HPDE6-E6E7 (cell line): ENCODE results near the gene CARMIL1.

Experiments used
- DNase-seq: peaks from one replicate; pipeline ENCODE4 v3.0.0; 2011; ENCODE audit warnings: missing footprints; ENCODE audit errors: extremely low spot score

The CARMIL1 gene

DNA sequence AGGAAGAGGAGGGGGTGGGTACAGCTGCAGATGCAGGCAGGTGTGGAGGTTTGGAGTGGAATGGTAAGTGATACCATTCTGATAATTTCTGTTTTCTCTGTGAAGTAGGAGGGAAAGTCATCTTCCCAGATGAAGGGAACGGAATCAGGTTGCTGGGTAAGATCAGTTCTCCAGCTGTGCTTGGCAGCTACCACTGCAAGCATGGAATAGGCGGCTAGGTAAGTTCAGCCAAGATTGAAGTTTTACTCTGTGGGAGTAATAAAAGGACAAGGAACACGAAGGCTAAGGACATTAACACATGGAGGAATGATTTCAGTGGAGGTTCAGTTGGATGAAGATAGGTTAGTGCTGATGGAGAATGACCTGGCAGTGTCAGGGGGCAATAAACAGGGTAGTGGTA is 128.3 kb downstream of the CARMIL1 start:
- DNase-seq = no peak

DNA sequence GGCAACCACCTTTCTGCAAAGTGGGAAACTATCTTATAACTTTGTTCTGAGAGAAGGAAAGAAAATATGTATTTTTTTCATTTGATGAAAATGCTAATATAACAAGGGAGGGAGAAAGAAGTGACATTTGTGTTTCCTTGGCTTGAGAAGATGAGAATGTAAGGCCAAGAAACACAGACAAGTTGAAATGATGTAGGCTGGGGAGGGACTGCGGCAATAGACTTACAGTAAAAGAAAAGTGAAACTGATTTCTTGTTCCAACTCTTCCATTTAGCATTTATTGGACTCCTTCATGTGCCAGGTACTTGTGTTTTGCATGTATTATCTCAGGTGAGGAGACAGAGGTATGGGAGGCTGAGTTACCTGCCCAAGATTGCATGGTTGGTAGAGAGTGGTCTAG is 130.9 kb downstream of the CARMIL1 start:
- DNase-seq = no peak

DNA sequence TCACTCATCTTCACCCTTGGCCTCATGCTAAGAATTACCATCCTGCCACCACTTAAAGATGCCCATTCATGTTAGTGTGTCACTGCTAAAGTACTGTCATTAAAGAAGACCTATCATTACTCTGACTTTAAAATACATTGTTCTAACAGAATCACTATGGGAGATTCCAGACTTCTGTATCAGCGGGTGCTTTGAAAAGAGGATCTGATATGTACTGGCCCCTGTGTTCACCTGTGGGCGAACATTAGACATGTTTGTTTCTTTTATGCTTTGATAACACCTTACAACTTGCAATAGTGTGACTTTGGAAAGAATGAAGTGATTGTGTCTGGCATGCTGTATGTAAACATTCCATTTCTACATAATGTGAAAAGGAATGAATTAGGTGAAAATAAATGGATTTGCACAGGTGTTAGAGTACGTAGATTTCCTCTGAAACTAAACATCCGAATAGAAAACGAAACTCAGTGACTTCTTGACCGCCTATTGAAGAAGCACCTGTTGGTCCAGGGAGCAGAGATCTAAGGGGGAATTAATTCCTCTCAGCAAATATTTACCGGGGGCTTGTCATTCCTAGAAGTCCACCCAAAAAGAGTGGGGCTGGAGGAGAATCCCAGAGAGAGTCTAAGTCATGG is 132.3 kb downstream of the CARMIL1 start:
- DNase-seq = no peak

DNA sequence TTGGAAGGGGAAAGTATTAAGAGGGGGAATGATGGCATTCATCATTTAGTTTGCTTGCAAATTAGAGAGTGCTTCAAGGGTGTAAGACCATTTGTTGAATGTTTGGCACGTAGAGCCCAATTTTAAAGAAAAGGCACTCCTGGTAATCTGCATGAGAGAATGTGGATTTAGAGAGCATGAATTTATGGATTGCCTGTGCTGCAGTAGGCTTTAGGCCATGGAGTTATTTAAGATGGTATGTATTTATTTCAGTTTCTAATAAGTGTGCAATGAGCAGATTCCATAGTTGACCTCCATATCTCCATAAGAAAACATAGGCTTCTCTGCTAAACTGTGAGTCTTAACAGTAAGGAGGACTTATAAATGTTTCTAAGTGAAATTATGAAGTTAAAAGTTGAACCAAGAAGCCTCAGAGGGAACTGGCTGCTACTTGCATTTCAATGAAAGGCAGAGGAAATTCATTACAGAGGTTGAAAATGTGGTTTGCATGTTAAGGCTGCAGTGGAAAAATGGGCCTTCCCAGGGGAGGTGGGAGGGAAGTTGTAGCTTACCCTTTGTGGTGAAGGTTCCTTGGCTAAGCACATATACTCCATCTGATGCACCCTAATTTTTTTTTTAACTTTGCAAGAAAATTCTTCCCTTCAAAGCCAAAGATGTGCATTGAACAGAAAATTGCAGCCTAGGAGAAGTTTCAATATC is 134.2 kb downstream of the CARMIL1 start:
- no peak for DNase-seq

DNA sequence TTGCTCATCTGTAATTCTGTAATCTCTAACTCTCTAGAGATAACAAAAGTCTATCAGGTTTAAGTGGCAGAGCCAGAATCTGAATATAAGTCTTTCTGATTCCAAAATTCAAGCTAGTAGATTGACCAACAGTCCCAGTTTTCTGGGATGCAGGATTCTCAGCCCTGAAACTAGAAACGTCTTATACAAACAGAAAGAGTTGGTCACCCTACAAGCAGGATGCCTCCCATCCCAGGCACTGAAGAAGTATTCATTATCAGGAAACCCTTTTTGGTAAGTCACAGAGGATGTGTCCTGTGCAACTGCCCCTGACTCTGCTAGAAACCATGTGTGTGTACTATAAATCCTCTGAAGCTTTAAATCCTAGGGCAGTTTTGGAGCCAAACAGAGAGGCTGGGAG is 135.0 kb downstream of the CARMIL1 start:
- no peak for DNase-seq

DNA sequence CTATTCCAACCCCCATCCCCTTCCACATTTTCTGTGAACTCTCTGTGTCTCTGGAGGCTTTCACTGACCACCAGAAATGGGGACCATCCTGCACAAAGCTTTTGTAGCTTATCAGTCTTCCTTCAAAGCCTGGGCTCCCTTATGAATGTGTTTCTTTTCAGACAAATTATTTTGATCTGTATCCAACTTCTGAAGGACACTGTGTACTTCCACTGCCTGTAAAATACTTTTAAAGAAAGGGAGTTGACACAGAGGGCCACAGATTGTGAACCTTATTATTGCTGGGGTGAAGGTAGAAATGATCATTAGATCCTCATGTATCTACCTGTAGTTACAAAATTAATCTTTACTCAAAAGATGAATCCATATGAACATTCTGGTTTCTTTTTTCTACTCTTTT is 135.6 kb downstream of the CARMIL1 start:
- DNase-seq = no peak

DNA sequence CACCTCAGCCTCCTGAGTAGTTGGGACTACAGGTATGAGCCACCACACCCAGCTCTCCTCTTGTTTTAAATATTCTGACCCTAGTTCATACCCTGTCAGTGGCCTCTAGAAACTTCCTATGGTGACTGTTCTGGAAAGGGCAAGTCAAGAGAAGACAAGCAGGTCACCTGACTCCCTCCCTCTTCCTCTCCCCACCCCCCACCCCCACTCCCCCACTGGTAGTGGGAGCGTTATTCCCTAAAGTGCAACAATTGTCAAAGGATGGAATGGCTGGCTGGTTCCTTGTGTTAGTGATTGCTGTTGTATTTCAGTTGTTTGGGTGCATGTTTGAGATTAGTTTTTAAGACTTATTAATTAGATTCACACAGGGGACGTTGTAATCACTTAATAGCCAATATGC is 136.1 kb downstream of the CARMIL1 start:
- DNase-seq = no peak

DNA sequence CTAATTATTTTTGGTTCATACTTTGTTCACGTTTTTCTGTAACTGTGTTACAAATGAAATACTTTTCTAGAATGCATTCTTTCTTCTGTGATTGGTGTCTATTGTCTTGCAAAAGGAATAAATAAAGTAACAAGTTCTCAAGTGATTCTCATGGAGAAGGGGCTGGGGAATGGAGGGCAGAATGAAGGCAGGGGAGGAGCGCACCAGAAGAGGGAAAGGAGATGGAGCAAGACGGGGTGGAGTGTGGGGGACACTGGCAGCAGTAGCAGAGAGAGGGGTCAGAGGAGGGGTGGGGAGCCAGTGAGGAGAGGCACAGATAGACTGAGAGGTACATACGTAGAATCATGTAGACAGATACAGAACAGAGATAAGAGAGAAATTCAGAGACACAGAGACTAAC is 136.5 kb downstream of the CARMIL1 start:
- DNase-seq = no peak

DNA sequence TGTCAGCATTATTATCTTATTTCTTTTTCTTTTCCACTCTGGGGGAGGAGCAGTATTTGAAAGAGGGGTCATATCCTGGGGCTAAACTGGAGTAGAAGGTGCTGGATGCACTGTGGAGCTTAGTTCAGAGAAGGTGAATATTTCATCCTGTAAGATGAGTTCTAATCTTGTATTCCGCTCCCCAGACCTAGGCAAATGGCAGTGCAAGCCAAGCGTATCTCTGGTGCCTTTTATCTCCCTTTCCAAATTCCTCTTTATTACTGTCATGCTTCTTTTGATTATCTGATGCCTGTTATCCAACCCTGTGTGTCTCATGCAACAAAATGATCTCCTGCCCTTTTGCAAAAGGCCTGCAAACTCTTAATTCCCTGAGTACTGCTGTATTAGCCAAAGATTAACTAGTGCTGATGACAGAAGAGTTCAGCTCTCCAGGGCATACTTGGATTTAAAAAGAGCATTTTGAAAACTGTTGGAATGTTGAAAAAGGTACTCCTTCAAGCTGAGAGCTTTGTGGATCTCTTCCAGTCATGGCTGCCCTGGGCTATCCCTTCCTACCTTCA is 138.0 kb downstream of the CARMIL1 start:
- no peak for DNase-seq

DNA sequence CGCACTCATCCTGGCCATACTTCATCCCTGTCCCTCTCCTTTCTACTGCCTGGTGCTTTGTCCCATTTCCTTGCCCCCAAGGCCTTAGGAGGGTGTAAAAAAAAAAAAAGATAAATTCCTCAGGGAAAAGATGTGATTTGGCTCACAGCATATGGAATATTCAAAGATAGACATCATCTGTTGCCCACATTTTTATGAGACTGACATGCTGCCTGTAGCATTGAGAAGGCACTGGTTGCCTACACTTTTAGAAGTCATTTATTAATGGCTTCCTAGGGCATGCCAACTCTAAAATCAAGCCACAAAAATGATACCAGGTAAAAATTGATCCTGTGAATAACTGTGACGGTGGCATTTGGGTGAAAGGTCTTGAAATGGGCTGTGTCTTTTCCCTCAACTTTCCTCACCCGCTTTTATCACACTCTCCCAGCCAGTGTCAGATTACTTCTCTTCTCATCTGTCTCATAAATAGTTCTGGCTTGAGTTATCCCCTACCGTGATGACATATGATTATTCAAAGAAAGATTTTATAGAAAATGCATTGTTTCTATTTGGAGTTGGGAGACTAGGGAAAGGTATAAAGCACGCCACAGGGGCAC is 139.4 kb downstream of the CARMIL1 start:
- DNase-seq = no peak

DNA sequence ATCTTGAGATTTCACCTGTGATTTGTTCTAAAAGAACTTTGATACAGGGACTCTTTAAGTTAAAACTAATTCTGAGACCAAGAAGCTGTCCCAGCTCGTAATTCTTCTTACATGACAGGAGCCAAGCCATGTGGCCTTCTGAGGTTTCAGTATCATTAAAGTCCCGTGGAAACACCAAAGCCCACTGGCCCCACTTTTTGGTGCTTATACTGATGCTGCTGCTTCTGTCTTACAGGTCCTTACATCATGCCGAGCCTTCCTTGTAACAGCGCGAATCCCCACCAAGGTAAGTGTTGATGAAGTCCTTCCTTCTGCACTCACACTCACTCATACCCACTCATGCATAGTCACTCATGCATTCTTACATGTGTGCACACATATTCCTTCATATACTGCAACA is 140.7 kb downstream of the CARMIL1 start:
- DNase-seq = no peak

DNA sequence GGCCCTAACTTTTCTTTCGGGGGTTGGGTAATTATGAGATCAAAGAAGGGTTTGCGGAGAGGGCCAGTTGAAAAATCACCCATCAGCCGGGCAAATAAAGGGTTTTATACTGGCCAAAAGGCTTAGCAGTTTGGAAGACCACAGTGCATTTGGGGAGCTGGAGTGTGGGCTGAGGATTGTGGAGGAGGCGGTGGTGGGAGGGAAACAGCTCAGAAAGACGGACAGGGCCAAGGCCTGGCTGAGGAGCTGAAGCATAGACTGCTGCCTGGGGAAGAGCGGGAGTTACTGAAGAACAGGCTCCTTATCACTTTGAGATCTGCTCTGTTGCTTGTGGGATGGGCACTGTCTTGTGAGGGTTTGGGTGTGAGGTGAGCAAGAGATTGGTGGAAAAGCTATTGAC is 144.2 kb downstream of the CARMIL1 start:
- DNase-seq = no peak

DNA sequence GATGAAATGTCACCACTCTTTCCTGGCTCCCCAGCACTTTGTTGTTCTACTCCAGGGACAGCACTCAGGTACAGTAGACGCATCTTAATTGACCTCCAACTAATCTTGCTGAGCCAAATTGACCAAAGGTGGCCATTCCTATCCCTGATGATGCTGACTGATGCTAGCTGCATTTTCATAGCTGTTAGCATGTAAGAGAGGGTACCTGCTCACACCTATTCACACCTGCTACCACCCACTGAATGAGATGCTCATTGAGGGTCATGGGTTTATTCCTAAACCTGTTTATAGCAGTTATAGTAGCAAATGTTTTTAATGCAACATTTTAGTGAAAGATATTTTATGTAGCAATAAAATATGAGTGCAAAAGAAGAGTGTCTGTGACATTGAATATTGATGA is 145.1 kb downstream of the CARMIL1 start:
- DNase-seq = no peak

DNA sequence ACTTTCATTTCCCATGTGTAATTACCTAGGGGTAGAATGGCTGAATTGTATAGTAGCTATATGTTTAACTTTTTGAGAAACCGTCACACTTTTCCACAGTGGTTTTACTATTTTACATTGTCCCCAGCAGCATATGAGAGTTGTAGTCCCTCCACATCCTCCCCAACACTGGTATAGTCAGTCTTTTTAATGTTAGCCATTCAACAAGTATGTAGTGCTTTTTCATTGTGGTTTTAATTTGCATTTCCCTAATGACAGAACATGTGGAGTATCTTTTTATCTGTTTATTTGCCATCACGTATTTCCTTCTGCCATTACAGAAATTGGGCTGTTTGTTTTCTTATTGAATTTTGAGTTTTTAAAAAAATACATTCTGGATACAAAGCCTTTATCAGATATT is 148.4 kb downstream of the CARMIL1 start:
- DNase-seq = no peak

DNA sequence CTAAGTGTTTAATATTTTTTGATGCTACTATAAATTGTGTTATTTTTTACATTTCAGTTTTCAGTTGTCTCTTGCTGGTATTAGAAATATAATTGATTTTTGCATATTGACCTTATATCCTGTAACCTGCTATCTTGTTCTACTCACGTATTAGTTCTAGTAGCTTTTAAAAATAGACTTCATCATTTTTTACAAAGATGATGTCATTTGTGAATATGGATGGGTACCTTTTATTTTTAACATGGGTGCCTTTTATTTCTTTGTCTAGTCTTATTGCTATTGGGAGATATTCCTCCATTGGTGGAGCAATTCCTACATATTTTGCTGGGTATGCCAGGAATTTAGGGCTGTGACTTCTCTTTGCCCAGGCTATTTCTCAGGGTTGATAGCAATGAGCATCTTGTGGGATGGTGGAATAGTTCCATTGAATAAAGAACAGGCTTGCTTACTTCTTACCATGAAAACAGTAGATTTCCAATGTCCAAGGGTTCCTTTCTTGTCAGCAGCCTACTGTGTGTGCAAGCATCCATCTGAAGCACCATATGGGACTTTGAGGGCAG is 149.7 kb downstream of the CARMIL1 start:
- DNase-seq = no peak

DNA sequence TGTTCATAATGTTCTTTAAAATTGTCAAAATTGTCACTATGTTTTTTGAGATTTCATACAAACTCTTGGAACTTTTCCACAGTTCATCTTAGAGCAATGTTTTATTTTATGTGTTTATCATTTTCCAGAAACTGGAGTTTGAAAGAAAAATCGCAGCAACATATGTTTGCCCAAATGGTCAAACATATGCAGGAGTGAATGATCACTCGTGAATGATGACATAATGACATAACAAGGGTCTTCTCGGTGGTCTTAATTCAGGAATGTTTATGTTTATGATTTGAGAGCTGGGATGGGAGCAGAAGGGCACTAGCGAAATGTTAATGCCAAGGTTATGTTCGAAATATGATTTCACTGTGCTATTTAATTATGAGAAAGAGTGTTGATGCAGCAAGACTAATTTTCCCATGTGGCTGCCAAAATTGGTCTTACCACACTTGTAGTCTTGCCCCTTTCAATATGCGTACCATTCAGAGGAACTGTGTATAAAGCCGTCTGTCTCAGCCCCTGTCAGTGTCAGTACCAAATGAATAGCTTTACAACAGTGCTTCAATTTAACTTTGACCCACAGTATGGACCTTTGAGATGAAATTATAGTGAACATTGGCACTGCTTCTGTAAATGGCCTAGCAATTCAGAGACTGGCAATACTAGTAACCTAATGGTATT is 152.3 kb downstream of the CARMIL1 start:
- no peak for DNase-seq

DNA sequence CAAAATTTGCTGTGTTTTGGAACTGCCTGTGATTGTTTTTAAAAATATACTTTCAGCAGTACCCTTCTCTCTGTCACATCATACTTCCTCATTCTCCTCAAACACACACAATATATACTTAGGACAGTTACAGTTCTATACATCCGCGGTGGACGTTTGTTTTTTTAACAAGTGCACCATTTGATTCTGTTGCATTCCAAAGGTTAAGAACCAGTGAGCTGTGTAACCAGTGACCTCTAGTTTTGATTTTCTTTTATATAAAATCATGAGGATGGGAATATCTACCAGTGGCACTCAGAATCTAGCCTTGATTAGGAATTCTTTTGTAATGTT is 152.8 kb downstream of the CARMIL1 start:
- no peak for DNase-seq

DNA sequence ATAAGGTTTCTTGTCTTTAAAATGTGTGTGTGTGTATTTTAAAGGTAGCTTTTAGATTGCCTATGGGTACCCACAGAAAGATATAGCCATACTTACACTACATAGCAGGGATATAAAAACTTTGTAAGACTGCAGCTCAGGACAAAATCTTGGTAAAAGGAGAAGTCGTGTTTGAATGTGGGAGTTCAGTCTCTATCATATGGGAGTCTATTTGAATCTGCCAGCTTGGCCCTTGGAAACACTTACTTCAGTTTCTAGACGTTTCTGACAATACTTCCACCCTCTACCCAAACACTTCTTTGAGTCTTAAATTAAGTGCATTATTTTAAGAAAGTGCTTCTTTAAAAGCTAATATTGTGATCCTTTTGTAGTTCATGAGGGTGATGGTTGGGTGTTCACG is 155.7 kb downstream of the CARMIL1 start:
- no peak for DNase-seq

DNA sequence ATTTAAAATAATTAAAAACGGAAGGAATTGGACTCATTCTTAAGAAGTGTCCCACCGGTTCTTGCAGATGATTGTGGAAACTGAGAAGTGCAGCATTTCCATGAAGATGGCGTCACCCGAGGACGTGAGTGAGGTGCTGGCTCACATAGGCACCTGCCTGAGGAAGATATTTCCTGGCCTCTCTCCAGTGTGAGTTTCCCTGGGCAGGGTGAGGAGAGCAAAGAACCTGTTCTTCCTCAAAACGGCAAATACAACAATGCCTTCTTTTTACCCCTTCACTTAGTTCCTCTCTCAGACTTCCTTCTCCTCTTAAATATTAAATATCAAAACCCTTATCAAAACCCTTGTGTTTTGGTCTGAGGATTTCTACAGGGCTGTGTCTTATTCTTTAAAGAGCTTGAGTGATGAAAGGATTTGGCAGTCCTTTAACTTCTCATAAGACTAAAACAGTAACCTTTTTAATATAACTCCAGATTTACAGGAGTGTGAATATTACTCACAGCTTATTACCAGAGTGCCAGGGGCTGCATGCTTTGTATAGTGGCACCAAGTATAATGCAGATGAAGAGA is 156.3 kb downstream of the CARMIL1 start:
- DNase-seq = no peak

DNA sequence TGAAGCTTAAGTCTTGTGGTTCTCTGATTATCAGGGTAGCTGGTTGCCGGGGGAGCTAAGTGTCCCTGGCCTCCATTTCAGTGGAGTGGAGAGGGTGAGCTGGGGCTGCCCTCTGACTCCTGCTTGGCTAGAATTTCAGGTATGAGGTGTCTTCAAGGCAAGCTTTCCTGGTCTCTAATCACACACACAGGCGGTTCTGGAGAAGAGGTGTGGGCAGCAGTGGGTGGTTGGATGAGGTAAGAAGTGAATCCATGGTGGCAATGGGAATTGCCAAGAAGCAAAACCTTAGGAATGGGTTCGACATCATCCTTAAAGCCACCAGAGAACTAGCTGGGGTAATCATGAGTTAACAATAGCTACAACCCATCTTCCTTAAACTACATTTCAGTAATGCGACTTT is 157.6 kb downstream of the CARMIL1 start:
- DNase-seq = no peak

DNA sequence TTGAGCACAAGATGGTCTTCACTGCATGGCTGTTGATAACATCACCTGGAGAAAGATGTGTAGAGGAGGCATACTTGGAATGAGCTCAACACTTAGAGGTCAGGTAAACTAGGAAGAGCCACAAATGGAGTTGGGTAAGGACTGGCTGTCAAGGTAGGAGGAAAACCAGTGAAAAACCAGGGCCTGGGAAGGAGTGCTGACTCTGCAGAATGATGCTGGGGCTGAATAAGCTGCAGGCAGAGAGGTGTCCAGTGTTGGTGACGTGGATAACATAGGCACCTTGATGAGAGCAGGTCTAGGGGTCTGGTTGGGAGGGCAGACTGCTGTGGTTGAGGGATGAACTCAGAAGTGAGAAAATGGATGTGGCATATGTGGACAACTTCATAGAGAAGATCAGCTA is 160.2 kb downstream of the CARMIL1 start:
- DNase-seq = no peak

DNA sequence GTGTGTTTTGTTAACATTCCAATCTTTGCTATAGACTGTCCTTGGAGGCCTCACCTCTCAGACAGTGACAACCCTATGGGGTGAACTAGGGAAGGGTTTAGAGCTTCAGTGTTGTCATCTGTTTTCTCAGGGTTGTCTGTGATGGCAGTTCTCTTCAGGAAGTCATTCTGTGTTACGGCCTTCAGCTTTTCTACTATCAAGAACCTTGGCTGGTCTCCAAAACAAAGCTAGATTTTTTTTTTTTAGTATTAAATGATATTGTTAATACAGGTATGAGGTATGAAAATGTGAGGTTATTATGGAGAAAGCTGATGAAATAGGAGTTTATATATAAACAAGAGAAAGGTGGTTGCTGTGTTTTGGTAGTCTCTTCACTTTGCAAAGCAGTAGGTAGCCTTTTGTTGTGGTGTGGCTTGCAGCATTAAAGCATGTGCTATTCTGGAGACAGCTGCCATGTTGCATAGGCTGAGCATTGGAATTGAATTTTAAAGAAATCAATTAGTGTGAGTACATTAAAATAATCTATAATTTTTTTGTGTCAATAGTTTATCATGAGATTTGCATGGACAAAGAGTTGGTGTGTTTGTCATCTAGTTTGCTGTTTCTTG is 162.6 kb downstream of the CARMIL1 start:
- no peak for DNase-seq
